NCI-H82 treated with DMSO at 0.1 percent for 48 hours (cell line): ENCODE data around the gene TSPAN17.
"Not testable (repeated sequence)": the region's sequence is repeated elsewhere in the genome, so short reads cannot be mapped to it uniquely, and the experiment has no call there.

Source experiments
- DNase-seq: peaks from one replicate; lab custom pipeline; 2025; ENCODE audit not compliant: unreplicated experiment; lab: John Stamatoyannopoulos, UW

Gene TSPAN17, protein sequence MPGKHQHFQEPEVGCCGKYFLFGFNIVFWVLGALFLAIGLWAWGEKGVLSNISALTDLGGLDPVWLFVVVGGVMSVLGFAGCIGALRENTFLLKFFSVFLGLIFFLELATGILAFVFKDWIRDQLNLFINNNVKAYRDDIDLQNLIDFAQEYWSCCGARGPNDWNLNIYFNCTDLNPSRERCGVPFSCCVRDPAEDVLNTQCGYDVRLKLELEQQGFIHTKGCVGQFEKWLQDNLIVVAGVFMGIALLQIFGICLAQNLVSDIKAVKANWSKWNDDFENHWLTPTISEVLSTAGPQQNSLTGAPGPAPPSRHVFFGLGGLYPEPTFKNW

DNA sequence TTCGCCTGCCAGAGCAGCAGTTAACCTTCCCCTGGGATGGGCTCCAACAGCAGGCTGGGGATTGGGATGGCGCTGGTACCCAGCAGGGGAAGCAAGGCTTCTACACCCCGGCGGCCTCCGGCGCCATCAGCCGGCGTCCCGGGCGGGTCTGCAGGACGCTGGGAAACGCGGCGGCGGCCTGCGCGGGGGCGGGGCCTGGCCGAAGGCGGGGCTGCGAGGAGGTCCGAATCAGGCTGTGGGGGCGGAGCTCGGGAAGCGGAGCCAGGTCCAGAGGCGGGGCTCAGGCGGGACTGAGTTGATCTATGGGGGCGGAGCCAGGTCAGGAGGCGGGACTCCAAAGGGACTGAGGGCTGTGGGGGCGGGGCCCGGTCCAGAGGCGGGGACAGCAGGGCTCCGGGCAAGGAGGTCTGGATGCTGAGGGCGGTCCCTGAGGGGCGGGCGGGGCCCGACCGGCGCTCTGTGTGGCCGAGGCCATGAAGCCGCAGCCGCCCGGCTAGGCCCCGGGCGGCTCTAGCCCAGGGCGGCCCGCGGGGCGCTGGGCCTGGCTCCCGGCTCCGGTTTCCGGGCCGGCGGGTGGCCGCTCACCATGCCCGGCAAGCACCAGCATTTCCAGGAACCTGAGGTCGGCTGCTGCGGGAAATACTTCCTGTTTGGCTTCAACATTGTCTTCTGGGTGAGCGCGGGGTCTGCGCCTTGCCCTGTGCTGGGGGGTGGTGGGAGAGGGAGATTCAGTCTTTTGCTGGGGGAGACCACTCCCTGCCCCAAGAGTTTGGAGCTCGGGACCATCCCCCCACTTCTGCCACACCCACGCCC is at the start of gene TSPAN17:
Gene TSPAN17 (plus strand): TSS at position 455 of the 813 bp plus-strand sequence. CDS start 132 bp downstream, at position 587.
- DNase-seq: peak; percentile 89

DNA sequence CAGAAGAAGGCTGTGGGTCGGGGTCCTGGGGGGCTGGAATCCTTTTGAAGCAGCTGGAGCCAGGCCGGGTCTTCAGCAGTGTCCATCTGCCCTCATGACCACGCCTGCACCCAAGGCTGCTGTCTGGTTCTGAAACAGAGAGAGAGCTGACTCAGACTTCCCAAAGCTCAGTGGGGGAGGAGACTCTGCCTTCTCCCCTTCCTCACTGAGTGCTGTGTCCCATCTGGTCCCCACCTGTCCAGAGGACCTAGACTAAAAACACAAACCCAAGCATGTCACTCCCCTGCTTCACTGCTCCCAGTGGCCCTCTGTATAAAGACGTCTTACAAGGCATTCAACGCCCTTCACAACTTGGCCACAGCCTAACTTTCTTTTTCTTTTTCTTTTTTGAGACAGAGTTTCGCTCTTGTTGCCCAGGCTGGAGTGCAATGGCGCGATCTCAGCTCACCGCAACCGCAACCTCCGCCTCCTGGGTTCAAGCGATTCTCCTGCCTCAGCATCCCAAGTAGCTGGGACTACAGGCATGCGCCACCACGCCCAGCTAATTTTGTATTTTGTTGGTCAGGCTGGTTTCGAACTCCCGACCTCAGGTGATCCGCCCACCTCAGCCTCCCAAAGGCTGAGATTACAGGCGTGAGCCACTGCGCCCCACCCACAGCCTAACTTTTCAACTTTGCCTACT is 47.4 kb upstream of the TSPAN17 start:
- DNase-seq: not testable (repeated sequence)

DNA sequence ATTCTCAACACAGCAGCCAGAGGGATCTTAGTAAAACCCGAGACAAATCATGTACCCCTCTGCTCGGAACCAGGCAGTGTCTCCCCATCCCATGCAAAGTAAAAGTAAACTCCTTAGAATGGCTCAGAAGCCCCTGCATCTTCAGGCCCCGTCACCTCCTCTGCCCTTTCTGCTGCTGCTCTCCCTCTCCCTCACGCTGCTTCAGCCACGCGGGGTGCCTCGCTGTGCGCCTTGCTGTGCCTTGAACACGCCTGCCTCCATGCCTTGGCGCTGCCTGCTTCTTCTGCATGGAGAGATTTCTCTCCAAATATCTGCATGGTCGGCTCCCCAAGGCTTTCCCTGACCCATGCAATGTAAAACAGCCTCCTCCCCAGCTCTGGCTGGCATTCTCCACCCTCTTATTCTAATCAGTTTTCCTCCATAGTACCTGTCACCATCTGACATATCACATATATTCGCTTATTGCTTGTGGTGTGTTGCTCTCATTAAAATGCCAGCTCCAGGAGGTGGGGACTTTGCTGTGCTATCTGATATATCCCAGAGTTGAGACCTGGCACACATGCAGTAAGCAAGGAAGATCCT is 45.3 kb upstream of the TSPAN17 start:
- DNase-seq: no peak

DNA sequence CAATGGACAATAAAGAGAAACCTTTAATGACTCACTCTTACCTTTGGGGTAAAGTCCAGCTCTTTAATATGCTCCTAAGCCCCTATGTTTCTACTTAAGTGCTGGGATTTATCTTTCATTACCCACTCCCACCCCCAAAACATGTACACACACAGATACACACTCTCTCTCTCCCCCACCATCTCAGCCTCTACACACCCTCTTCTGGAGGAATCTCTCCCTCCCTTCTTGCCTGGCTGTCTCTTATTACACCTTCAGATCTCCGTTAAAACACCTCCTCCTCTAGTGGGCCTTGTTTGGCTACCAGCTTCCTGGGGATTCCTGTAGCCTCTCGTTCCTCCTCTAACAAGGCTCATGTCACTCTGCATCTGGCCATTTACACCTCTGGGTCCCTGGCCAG is 44.2 kb upstream of the TSPAN17 start:
- no peak for DNase-seq

DNA sequence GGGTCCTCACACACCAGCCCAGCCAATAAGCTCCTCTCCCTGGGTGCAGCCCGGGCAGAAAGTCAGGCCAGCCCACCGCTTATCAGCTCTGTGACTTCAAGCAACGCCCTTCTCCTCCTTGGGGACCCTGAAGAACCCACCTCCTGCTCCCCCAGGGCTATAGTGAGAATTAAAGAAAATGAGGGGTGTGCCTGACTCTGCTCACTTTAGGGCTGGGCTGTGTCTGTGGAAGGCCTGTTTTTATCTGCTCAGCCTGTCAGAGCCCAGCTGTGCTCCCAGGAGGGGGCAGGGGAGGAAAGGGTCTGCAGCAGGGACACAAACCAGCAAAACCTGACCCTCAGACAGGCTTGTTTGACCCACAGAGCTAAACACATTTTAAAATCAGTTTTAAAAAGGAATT is 41.3 kb upstream of the TSPAN17 start:
- no peak for DNase-seq

DNA sequence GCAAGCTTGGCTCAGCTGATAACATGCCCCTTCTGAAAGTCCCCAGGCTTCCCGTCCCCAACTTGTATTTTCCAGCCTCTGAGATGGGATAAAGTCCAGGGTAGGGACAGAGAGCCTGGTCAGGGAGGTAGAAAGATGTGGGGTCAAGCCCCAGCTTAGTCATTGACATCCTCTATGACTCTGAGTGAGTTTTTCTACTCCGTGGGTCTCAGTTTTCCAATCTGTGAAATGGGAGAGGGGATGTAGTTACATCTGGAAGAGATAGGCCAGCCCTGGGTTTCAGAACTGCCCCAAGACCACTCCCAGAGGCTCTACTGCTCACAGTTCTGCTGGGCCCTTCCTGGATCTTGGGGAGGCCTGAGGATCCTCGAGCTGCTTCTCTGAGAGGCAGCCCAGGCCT is 40.4 kb upstream of the TSPAN17 start:
- no peak for DNase-seq

DNA sequence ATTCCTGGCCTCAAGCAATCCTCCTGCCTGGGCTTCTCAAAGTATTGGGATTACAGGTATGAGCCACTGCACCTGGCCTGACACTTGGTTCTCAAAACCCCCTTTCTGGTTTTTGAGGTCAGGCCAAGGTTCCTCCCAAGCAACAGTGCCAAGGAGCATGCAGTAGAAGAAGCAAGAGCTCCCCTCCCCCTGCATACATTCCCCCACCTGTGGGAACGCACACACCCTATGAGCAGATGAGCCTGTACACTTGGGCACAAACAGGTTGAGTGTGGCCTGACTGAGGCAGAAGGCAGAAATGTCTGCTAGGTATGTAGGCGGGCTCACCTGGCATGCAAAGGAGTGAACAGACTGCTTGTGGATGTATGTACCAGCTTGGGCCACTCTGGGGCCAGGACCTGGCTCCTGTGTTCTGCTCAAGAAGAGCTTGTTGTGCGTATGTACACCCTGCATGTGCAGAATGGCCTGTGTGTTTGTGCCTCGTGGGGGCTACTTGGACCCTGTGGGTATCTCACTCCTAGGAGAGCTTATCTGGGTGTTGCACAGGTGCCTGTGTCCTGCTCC is 39.1 kb upstream of the TSPAN17 start:
- DNase-seq: no peak

DNA sequence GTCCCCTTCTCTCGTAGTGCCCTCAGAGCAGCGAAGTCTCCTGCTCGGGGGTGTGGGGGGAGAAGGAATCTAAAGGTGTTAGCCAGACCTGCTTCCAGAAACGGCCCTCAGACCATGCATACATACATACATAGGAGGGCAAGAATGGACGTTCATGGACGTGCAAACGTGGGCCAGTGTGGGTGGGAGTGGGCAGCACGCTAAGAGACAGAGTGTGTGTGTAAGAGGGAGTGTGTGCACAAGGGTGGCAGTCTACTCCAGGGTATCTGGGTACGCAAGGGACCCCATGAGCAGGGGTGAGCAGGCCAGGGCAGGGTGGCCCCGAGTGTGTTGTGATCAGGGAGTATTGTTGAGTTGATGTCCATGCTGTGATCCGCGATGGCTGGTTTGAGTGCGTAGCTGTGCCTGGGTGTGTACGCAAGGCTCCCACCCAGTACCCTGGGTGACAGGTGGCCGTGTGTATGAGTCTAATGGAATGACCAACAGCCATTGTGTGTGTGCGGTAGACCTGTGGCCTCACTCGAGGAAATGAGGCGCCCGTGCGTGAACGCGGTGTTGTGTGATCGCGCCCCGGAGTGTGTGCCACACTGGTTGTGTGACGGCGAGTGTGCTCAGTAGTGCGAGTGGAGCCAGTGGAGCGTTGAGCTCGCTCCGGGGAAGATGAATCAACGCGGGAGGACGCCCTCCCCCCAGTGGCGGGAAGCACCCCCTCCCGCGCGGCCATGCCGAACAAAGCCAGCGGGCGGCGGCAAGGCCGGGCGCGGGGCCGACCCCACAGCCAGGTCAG is 38.2 kb upstream of the TSPAN17 start:
- no peak for DNase-seq

DNA sequence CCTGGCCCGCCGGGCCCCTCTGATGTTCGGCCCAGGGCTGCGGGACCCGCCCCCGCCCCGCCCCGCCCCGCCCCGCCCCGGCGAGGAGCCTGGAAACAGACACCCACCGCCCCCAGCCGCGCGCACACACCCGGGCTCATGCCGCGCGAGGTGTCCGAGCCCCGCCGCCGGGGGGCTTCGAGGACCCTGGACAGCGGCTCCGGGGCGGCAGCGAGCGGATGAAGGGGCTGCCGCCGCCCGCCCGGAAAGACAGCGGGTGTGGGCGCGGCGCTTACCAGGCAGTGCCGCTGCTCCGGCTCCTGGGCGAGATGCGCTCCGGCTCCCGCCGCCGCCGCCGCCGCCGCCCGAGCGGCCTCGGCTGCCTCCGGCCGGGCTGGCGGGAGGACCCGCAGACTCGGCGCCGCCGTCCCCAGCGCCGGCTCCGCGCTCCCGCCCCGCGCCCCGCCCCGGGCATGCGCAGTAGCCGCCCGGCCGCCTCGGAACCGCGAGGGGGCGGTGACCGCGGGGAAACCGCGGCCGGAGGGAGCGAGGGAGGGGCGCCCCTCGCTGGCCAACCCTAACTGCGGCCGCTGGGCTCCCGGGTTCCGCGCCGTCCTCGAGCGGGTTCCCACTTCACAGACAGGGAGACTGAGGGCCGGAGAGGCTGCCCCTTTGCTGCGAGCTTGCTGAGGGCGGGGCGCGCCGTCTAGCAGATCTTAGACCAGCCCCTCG is 37.4 kb upstream of the TSPAN17 start, which contains the start of gene GPRIN1:
Gene GPRIN1 (minus strand): TSS at position 433 of the 711 bp plus-strand sequence. CDS start 10,322 bp downstream, outside the sequence.
- DNase-seq: no peak

DNA sequence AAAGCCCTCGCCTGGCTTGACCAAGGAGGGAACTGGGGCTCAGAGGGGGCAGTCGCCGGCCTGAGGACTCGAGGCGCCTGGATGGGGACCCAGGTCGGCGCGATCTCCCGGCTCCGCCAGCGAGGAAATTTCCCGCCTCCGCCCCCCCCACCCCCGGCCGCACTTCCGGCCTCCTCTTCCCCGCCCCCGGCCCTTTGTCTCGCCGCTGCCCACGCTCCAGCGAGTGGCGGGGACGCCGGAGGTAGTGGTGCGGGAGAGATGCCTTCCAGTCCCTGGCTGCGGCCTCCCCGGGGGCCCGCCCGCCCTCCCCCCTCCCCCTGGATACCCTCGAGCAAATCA is 36.9 kb upstream of the TSPAN17 start:
- DNase-seq: no peak

DNA sequence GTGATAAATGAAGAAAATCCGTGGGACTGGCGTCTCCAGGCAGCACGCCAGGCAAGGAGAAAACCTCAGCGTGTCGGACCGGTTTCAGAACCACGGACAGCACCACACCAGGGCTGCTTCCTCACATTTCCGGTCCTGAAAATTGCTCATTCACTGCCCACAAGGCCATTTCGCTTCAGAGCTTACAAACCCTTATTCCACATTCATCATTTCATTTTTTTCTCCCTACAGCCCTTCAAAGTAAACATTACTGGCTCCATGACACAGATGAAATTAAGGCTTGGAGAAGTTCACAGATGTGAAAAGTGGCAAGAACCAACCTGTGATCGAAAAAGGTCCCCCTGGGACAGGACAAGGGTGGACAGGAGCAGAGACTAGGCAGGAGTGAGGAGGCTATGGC is 35.8 kb upstream of the TSPAN17 start:
- no peak for DNase-seq

DNA sequence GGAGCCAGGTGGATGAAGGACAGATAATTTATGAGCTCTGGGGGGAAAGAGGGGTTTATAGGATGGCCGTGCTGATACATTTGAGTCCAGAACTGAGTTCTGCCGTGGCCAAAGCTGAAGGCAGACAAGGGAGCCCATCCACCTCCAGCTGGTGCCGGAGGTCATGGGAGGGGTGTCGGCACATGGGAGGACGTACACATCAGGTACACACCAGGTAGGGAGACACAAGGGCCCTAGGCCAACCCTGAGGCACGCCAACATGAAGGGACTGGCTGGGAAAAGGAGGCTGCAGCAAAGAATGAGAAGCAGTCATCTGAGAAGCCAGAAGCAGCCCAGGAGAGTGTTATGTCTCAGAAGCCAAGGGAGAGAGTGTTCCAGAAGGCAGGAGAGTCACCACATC is 35.3 kb upstream of the TSPAN17 start:
- no peak for DNase-seq

DNA sequence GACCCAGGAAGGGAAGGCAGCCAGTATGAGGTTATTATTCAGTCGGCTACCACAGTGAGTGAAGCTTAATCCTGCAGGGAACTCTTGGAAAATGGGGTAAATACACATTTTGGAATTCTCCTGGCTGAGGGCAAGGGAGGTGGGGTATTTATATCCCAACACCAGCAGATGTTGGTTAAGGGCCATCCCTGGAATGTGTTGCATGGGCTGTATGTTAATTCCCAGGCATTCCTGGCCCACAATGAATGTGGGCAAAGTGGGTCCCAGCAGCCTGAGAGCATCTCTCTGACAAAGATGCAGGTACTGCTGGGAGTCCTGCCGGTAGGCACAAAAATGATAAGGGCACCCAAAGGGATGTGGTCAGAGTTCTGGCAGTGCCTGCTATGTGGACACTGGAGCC is 34.4 kb upstream of the TSPAN17 start:
- no peak for DNase-seq

DNA sequence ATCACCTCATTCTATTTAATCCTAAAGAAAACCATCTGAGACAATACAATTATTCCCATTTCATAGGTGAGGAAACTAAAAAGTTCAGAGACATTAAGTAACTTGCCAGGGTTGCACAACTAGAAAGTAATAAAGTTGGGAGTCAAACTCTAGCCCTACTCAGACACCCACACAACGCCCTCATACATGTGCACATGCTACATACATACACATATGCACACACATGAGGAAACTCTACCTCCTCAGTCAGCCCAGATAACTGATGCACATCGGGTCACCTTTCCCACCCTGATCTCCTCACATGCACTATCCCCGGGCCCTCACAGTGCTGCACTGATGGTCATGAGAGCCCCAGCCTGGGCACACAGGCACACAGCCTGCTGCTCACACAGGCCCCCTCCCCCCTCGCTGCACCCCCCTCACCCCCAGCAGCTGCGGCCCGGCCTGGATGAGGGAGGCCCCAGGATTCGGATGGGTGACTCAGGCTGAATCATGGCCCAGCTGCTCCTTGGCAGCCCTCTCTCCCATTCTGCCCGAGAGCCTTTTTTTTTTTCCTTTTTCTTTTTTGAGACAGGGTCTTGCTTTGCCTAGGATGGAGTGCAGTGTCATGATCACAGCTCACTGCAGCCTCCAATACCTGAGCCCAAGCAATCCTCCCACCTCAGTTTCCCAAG is 32.3 kb upstream of the TSPAN17 start:
- DNase-seq: no peak

DNA sequence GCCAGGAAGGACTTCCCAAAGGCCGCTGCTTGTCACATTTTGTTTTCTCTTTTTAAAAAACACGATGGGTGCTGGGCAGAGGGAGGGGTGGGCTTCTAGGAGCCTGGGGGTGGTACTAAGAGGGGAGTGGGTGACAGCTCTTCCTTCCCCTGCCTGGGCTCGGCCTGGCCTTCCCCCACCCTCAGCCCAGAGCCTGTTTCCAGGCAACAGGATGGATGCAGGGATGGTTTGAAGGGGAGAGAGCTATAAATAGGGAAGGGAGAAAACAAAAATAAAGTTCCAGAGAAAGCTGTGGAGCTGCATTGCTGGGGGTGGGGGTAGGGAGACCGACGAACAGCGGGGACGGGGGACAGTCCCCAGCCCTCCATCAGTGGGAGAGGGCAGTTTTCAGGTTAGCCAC is 30.8 kb upstream of the TSPAN17 start:
- no peak for DNase-seq

DNA sequence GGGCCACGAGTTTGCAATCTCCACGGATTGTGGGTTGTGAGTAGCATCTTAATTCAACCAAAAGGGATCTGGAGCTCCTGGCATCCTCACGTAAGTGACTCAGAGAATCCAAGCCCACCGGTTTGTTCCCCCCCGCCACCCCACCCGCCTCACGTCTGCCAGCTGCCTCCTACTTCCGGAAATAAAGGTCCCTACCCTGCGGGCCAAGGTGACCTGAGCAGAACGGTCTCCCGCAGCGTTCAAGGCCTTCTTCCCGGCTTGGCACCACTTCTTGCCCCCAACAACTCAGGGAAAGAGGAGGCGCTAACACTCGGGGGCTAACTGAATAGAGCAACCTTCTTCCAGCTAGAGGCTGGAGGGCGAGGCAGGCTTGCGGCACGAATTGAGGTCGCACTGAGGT is 28.5 kb upstream of the TSPAN17 start:
- no peak for DNase-seq

DNA sequence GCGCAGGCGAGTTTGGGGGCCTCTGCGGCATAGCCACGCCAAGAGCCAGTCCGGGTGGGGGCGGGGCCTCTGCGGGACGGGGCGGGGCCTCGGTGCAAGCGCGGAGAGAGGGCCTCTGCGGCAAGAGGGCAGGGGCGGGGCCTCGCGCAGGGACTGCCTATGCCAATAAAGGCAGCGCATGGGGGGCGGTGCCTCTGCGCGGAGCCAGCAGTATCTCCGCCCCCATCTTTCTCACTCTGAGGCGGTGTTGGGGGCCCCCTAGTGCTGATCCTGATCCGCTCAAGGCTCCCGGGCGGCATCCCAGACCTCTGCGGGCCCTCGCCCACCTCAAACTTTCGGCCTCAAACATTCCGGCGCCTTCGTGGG is 28.1 kb upstream of the TSPAN17 start:
- DNase-seq: peak; percentile 23

DNA sequence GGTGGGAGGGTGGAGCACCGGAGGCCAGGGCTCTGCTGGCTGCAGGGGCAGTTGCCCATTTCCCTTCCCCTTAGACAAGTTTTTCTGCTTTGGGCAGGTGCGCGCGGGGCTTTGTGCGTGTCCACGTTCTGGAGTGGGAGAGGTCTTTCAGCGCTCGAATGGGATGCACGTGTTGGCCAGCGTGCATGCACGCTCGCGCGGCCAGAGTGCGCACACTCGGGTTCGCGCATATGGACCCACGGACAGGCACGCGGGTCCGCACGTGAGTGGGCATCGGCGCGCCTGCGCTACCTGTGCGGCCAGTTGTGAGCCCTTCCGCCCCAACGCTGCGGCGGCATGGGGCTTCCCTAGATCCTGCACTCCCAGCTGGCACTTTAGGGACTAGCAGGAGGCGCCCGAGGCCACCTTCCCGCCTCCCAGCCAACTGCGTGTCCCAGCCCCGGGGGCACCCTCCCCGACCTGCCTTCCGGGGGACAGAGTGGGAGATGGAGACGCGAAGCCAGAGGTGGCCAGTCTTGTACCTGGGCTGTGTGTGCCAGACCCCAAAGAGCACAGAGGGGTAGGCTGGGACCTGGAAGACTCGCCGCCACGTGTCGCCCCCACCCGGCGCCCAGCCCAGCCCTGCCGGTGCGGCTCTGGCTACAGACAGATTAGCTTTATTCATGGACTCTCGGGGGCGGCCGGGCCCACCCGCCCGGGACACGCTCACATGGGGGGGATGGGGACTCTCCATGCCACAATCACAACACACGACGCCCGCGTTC is 27.5 kb upstream of the TSPAN17 start:
- no peak for DNase-seq
